GM18861 (cell line): ENCODE measurements around the gene CCDC180.
"Not testable (repeated sequence)": the region's sequence is repeated elsewhere in the genome, so short reads cannot be mapped to it uniquely, and the experiment has no call there.

ENCODE experiments used
- ATAC-seq: cut with Tn5 transposase; IDR thresholded peaks from one replicate; pipeline ENCODE4 v1.9.1; 2021; ENCODE audit not compliant: unreplicated experiment

Gene CCDC180

DNA sequence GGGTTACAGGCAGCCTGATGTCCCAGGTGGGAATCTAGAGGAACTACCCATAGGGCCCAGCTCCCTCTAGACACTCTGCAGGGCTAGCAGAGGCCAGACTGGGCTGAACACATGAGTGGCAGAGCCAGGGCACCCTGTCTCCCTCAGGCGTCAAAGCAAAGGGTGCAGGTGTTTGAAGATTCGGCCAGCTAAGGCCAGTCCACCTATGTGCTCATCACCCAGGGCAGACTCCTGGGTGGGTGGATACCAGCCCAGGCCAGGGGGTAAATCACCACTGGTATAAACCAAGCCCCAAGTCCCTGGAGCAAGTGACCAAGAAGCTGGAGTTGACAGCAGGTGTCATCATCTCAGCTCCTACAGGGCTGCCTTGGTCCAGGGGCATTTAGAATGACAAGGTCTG lies 3.4 kb downstream of the CCDC180 start:
- no peak for ATAC-seq

GRCh38 chr9:97311798-97312500 lies 4.5 kb downstream of the CCDC180 start:
- ATAC-seq = no peak

DNA sequence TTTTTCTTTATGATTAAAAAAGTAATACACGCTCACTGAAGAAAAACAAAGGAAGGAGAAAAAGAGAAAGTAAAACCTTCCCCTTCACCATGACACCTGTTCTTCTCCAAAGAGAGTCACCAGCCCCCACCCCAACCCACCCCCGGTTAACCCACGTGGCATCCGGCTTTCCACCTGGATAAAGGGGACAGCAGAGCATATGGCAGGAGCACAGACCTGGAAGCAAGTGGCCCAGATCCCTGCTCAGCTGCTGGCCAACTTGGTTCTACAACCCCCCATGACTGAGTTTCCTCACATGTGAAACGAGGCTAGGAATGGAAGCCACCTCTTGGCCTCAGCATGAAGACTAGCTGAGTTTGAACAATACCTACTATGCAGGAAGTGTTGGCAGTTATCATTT lies 5.1 kb downstream of the CCDC180 start:
- no peak for ATAC-seq

DNA sequence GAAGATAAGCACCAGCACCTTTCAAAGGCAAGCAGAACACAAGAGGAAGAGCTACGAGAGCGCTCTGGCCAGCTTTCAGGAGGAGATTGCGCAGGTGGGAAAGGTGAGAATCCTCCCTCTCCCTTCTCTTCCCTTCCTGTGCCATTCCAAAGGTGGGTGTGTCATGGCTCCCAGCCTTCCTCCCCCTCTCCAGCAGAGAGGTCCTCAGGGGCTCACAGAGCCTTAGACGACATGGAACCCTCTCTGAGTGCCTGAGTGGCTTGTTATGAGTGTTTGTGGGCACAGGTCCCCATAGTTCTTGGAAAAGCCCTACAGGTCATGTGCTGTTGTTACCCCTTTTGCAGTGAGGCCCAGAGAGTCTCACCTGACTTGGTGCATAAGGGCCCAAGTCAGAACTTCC lies 5.8 kb downstream of the CCDC180 start:
- ATAC-seq = no peak

GRCh38 chr9:97313746-97314145 lies 6.3 kb downstream of the CCDC180 start:
- ATAC-seq = no peak

DNA sequence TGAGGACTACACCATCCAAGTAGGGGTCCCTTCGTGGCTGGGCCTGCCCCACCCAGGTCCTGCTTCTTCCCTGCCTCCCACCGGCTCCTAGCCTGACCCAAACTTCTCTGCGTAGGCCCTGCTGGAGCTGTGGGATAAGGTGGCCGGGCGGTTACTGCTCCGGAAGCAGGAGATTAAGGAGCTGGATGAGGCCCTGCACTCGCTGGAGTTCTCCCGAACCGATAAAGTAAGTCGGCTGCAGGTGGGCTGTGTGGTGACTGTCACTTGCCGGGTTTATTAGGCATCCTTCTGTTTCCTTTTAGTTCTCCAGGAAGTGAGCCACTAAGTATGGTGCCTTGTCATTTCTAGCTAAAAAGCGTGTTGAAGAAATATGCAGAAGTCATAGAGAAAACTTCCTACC lies 7.0 kb downstream of the CCDC180 start:
- no peak for ATAC-seq

GRCh38 chr9:97315550-97315949 lies 8.1 kb downstream of the CCDC180 start:
- ATAC-seq = no peak

DNA sequence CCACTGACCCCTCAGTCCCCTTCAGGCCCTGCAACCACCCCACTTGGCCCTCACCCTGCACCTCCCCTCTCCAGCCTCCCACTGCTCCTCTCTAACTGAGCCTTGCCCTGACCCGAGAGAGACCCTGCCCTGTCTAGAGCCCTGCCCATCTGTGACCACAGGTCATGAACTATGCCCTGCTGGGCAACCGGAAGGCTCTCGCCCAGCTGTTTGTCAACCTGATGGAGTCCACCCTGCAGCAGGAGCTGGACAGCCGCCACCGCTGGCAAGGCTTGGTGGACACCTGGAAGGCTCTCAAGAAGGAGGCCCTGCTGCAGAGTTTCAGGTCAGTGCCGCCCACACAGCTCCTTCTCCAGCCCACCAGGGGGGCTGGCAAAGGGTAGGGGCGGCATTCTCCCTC lies 9.4 kb downstream of the CCDC180 start:
- ATAC-seq = no peak

DNA sequence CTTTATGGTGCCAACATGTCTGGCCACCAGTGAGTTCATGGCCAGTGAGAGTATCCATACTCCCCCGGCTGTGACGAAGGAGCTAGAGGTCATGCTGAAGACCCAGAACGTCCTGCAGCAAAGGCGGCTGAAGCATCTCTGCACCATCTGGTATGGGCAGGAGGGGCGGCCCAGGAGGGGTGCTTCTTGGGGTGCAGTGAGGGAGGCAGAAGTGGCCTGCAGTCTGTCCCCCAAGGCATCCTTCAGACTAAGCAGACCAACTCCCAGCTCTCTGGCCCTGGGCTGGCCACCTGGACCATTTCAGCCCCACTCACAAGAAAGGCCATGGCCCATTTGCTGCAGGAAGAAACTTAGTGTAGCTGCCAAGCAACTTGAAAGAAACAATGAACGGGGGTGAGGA lies 11.0 kb downstream of the CCDC180 start:
- no peak for ATAC-seq

GRCh38 chr9:97319395-97319794 lies 11.9 kb downstream of the CCDC180 start:
- no peak for ATAC-seq

DNA sequence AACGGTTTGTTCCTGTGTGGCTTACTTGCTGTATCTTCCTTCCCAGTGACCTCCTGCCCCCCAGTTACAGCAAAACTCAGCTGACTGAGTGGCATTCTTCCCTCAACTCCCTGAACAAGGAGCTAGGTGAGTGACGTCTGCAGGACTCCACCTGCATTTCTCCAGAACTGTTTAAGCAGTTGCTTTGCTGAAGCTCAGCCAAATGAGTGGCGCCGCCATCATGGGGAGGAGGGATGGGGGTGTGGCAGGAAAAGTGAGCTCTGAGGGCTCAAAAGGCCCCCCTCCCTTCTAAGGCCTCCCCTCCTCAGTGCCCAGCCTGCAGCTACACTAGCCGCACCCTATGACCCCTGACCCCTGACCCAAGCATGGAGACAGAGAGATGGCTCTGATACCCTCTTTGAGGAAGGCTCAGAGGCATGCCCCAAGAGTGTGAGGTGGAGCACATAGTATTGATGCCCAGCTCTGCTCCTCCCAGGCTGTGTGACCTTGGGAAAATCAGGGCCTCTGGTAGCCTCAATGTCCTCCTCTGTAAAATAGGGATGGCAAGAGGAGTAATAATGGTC lies 12.7 kb downstream of the CCDC180 start:
- ATAC-seq = no peak

DNA sequence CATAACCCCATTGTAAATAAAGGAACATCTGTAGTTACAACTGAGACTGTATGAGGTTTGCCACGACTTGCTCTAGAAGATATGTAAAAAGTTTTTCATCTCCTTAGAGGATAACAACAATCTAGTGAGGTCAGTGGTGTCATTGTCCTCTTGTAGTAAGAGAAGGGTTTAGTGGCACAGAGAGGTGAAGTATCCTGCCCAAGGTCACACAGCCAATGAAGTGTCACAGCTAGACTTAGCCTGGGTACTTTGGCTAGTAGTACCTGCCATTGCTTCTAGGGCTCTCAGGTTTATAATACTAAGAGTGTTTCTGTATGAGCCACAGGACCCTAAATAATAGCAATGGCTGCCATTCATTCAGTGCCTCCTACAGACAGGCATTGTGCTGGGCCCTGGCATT lies 13.8 kb downstream of the CCDC180 start:
- ATAC-seq = no peak

DNA sequence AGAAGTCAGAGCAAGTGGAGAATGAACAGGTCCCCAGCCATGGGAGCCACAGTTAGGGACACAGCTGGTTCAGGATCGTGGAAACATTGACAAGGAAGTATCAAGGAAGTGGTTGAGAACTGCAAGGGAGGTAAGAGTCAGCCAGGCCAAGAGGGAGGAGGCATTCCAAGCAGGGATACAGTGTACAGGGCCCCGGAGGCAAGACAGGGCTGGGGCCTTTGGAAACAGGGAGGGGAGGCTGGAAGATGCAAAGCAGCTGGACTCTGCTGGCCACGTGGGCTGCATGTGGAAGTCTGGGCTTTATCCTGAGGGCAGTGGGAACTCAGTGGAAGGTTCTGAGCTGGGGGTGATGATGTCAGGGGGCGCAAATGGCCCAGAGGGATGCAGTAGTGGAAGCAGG lies 14.2 kb downstream of the CCDC180 start:
- ATAC-seq = no peak

GRCh38 chr9:97322105-97322504 lies 14.6 kb downstream of the CCDC180 start:
- ATAC-seq = no peak

DNA sequence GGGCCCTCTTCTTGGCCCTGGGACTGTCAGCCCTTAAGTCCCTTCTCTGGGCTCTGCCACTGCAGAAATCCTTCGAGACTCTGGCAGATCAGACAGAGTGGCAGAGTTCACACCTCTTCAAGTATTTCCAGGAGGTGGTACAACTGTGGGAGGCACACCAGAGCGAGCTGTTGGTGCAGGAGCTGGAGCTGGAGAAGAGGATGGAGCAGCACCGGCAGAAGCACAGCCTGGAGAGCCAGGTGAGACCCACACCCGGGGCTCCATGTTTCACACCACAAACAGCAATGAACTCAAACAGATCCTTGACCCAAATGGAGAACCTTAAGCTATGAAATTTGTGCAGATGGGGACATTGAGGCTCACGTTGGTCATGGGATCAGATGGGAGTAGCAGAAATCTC lies 17.5 kb downstream of the CCDC180 start:
- ATAC-seq = no peak

DNA sequence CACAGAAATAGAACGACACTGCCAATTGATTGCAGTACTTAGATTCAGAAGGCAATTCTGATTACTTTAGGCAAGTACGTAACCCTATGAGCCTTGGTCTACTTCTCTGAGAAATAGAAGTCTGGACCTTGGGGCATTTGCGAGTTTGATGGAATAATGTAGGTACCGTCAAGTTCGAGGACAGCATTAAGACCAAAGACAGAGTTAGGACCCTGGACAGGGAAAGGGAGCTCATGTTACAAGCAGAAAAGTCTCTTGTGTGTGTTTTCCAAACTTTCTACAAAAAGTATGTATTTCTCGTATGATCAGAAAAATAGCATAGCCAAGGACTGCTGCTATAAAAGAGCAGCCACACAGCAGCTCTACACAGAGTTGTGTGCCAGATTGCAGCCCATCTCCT lies 20.1 kb downstream of the CCDC180 start:
- ATAC-seq = no peak

- no peak for ATAC-seq
Observed at GRCh38 chr9:97332993-97333392, 25.5 kb downstream of the CCDC180 start.

GRCh38 chr9:97335622-97336021 lies 28.2 kb downstream of the CCDC180 start:
- not testable (repeated sequence) for ATAC-seq

DNA sequence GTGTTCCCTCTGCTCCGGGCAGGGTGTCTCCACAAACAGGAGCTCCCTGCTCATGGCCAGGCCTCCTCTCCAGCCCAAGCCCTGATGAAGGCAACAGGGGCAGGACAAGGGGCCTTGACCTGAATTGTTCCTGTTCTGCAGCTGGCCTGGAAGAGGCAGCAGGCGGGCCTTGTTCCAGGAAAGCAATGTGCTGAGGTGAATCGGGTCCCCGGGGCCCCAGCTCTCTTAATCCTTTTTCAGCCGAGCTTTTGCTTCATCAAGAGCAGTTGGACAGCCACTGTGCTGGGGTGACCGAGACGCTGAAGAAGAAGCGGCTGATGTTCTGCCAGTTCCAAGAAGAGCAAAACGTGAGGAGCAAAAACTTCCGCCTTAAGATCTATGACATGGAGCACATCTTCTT lies 41.4 kb downstream of the CCDC180 start:
- no peak for ATAC-seq

DNA sequence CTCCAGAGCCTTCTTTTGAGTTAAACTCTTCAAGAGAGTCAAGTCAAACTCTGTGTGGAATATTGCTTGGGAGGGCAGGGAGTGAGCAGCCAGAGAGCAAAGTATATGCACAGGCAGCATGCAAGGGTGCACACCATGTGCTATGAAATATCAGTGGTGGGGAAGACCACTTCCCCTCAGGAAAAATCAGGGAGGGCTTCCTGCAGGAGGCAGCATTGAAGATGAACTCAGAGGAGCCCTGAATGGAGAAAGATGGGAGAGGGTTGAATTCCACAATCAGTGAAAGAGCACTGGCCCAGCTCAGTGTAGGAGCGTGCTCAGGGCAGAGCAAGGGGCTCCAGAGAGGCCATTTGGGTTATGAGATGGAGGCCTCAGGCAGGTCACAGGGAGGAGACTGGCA lies 41.9 kb downstream of the CCDC180 start:
- ATAC-seq = no peak

GRCh38 chr9:97354637-97355036 lies 47.2 kb downstream of the CCDC180 start:
- ATAC-seq = no peak

- ATAC-seq = no peak
Observed at GRCh38 chr9:97357056-97357455, 49.6 kb downstream of the CCDC180 start.
